Right kidney (tissue), 1 donor: Measurements from ENCODE around the gene GLDN.
"Not testable (repeated sequence)": the region's sequence is repeated elsewhere in the genome, so short reads cannot be mapped to it uniquely, and the experiment has no call there.

Experiments used
- DNase-seq: peaks from one replicate; pipeline ENCODE4 v3.0.0-alpha.2; 2016

GLDN gene

DNA sequence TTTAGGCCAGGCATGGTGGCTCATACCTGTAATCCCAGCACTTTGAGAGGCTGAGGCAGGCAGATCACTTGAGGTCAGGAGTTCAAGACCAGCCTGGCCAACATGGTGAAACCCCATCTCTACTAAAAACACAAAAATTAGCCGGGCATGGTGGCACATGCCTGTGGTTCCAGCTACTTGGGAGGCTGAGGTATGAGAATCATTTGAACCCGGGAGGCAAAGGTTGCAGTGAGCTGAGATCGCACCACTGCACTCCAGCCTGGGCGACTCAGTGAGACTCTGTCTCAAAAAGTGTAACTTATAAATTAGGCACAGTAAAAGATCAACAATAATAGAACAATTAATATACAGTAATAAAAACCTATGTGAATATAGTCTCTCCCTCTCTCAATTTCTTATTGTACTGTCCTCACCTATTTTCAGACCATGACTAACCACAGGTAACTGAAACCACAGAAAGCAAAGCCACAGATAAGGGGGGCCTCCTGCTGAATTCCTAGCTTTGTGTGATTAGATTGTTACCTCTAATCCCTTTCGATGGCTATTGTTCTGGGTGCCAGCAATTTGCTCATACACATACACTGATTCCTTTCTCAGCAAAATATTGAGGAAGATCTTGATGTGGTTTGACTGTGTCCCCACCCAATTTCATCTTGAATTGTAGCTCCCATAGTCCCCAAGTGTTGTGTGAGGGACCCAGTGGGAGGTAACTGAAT, 104.7 kb downstream of the GLDN start:
- DNase-seq = not testable (repeated sequence)

DNA sequence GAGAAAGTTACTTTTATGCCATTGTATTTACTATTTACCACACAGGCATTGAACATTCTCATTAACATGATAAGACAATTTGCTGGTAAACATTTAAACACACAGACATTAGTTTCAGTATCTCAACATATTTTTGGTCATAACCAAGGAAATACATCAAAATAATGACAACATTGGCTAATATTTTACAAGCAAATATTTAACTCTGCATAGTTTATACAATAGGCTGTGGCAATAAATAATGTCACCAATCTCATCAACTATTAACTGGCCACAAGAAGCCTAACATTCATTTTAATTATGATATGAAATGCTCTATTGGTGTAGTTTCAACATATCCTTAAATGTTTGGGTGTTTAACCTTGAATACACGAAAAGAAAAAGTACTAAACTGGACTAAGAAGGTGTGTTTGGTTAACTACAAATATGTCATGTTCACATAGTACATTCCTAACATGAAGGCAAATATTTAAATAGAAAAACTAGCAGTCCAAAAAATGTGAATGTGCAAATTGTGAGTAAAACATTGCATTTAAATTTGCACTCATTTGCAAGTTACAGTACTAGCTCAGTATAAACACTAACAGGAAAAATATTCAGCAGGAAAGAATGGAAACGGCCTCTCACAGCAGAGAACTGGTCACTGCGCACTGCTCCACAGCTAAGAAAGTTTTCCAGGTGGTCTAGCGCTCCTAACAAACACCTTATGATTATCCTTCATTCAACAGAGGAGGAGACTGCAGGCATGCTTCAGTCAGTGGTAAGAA, 106.6 kb downstream of the GLDN start:
- DNase-seq = no peak

DNA sequence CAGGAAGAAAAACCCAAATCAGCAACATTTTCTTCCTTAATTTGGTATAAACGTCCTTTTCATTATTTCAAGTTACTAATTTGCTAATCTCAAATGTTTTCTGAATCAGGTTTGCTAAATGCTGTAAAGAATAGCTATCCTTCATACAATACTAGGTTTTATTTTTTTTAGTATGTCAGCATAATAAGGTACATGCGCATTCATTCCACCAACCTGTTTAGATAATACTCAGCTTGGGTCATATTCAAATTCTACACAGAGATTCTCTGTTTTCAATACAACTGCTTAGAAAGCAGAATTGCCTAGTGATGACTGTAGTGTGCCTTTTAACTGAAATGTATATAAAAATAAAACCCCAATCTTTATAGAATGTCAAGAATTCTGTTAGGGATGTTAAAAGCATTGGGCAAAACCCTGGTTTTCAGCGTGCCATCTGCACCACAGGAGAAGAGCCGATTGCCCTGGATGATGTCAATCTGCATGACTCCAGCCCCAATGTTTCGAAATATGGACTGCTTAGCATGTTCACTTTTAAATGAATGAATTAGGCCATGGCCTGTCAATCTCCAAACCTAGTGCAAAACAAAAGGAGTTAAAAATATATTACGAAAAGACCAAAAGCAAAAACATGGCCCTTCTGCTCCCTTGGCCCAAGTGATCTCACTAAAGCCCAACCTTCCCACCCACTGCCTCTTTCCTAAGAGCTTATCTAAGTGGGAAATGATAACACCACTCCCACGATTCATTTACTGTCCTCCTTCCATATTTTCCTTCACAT, 107.4 kb downstream of the GLDN start:
- DNase-seq = no peak

DNA sequence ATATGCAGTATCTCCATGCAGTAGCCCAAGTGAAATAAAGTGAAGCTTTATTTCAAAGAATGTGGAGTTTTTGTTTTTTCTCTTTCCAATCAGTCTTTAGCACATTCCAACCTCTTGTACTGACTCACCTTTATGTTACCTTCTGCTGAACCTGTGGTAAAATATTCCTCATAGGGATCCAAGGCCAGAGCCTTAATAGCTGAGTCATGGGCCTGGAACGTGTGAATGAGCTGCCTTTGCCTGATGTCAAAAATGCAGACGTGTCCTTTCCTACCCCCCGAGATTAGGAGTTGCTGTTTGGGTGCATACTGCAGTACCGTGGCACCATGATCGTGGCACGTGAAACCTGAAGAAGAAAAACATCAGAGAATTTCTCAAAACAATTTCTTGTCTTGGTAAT, 108.5 kb downstream of the GLDN start:
- no peak for DNase-seq
